ENCODE results near the gene RNF126.

RNF126 gene

GRCh38 chr19:617551-618246 is 45.3 kb downstream of the RNF126 start:
- DNase-seq (ENCODE audit: insufficient read length, low spot score) (no peak), FAIRE-seq (no peak)
- TF ChIP-seq PAX5 (IDR thresholded peaks at IDR 0.05; ENCODE audit: insufficient read depth, low read length, severe bottlenecking): no peak
- no peak for TF ChIP-seq POLR2AphosphoS5 (IDR thresholded peaks at IDR 0.05; ENCODE audit: low read depth, low read length)
- TF ChIP-seq TAF1 (IDR thresholded peaks at IDR 0.05; ENCODE audit: low read depth, low read length): no peak
- TF ChIP-seq POU2F2 (IDR thresholded peaks at IDR 0.05; ENCODE audit: low read depth, low read length): no peak
- TF ChIP-seq SPI1 (IDR thresholded peaks at IDR 0.05; ENCODE audit: low read depth, low read length): no peak
- TF ChIP-seq POLR2A (IDR thresholded peaks at IDR 0.05; ENCODE audit: low read depth, low read length): no peak

GRCh38 chr19:616747-617526 is 46.1 kb downstream of the RNF126 start:
- no peak for FAIRE-seq
- no peak for TF ChIP-seq POLR2AphosphoS5 (IDR thresholded peaks at IDR 0.05; ENCODE audit: low read depth, low read length)
- no peak for TF ChIP-seq SPI1 (IDR thresholded peaks at IDR 0.05; ENCODE audit: low read depth, low read length)
- no peak for TF ChIP-seq POU2F2 (IDR thresholded peaks at IDR 0.05; ENCODE audit: low read depth, low read length)
- no peak for TF ChIP-seq PAX5 (IDR thresholded peaks at IDR 0.05; ENCODE audit: insufficient read depth, low read length, severe bottlenecking)
- TF ChIP-seq TAF1 (IDR thresholded peaks at IDR 0.05; ENCODE audit: low read depth, low read length): no peak
- no peak for TF ChIP-seq POLR2A (IDR thresholded peaks at IDR 0.05; ENCODE audit: low read depth, low read length)

DNA sequence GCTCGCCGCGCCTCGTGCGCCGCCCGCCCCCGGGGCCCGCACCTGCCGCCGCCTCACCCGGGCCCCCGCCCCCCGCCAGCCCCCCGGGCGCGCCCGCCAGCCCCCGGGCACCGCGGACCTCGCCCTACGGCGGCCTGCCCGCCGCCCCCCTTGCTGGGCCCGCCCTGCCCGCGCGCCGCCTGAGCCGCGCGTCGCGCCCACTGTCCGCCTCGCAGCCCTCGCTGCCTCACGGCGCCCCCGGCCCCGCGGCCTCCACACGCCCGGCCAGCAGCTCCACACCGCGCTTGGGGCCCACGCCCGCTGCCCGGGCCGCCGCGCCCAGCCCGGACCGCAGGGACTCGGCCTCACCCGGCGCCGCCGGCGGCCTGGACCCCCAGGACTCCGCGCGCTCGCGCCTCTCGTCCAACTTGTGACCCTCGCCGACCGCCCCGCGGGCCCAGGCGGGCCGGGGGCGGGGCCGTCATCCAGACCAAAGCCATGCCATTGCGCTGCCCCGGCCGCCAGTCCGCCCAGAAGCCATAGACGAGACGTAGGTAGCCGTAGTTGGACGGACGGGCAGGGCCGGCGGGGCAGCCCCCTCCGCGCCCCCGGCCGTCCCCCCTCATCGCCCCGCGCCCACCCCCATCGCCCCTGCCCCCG is 46.8 kb downstream of the RNF126 start:
- FAIRE-seq (no peak), DNase-seq (ENCODE audit: insufficient read length, low spot score) (no peak)
- TF ChIP-seq PAX5 (IDR thresholded peaks at IDR 0.05; ENCODE audit: insufficient read depth, low read length, severe bottlenecking): no peak
- no peak for TF ChIP-seq TAF1 (IDR thresholded peaks at IDR 0.05; ENCODE audit: low read depth, low read length)

More at GRCh38 chr19:616747-617526, 46.1 kb downstream of the RNF126 start:
- no peak for DNase-seq (ENCODE audit: insufficient read length, low spot score)

DNA sequence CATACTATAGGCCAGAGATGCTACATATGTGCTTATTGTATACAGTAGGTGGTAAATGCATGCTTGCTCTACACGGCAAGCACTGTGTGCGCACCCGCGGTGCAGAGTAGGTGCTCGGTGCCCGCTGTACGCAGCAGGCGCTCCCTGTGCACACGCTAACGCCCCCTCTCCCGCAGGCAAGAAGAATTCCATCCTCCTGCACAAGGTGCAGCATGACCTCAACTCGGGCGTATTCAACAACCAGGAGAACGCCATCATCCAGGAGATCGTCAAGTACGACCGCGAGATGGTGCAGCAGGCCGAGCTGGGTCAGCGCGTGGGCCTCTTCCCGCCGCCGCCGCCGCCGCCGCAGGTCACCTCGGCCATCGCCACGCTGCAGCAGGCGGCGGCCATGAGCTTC is 47.4 kb downstream of the RNF126 start:
- FAIRE-seq (peak; percentile 23), DNase-seq (ENCODE audit: insufficient read length, low spot score) (no peak)
- no peak for TF ChIP-seq POU2F2 (IDR thresholded peaks at IDR 0.05; ENCODE audit: low read depth, low read length)
- no peak for TF ChIP-seq POLR2AphosphoS5 (IDR thresholded peaks at IDR 0.05; ENCODE audit: low read depth, low read length)
- TF ChIP-seq PAX5 (IDR thresholded peaks at IDR 0.05; ENCODE audit: insufficient read depth, low read length, severe bottlenecking): no peak
- TF ChIP-seq POLR2A (IDR thresholded peaks at IDR 0.05; ENCODE audit: low read depth, low read length): no peak
- no peak for TF ChIP-seq SPI1 (IDR thresholded peaks at IDR 0.05; ENCODE audit: low read depth, low read length)
- no peak for TF ChIP-seq TAF1 (IDR thresholded peaks at IDR 0.05; ENCODE audit: low read depth, low read length)

GRCh38 chr19:613732-614567 is 49.1 kb downstream of the RNF126 start:
- TF ChIP-seq PAX5 (IDR thresholded peaks at IDR 0.05; ENCODE audit: insufficient read depth, low read length, severe bottlenecking) (no peak), SPI1 (IDR thresholded peaks at IDR 0.05; ENCODE audit: low read depth, low read length) (no peak), TAF1 (IDR thresholded peaks at IDR 0.05; ENCODE audit: low read depth, low read length) (no peak), POLR2A (IDR thresholded peaks at IDR 0.05; ENCODE audit: low read depth, low read length) (no peak), POU2F2 (IDR thresholded peaks at IDR 0.05; ENCODE audit: low read depth, low read length) (no peak), POLR2AphosphoS5 (IDR thresholded peaks at IDR 0.05; ENCODE audit: low read depth, low read length) (no peak)
- DNase-seq (ENCODE audit: insufficient read length, low spot score) (no peak), FAIRE-seq (no peak)

DNA sequence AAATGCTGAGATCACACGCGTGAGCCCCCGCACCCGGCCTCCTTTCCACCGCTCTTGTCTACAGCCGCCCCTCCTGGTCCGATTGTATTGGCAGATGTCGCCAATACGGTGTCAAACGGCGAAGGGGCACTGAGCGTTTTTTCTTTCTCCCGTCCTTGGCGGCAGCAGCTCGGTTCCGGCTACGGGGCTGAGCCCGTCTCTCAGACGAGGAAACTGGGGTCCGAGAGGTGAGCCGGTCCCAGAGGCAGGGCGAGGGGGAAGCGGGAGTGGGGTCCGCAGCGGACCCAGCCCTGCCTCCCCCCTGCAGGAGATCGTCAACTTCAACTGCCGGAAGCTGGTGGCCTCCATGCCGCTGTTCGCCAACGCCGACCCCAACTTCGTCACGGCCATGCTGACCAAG is 50.1 kb downstream of the RNF126 start:
- FAIRE-seq (no peak), DNase-seq (ENCODE audit: insufficient read length, low spot score) (no peak)
- TF ChIP-seq PAX5 (IDR thresholded peaks at IDR 0.05; ENCODE audit: insufficient read depth, low read length, severe bottlenecking) (no peak), POU2F2 (IDR thresholded peaks at IDR 0.05; ENCODE audit: low read depth, low read length) (no peak), TAF1 (IDR thresholded peaks at IDR 0.05; ENCODE audit: low read depth, low read length) (no peak), POLR2AphosphoS5 (IDR thresholded peaks at IDR 0.05; ENCODE audit: low read depth, low read length) (no peak), SPI1 (IDR thresholded peaks at IDR 0.05; ENCODE audit: low read depth, low read length) (no peak), POLR2A (IDR thresholded peaks at IDR 0.05; ENCODE audit: low read depth, low read length) (no peak)

- DNase-seq (ENCODE audit: insufficient read length, low spot score) (no peak), FAIRE-seq (no peak)
- TF ChIP-seq PAX5 (IDR thresholded peaks at IDR 0.05; ENCODE audit: insufficient read depth, low read length, severe bottlenecking) (no peak), POLR2AphosphoS5 (IDR thresholded peaks at IDR 0.05; ENCODE audit: low read depth, low read length) (no peak), POLR2A (IDR thresholded peaks at IDR 0.05; ENCODE audit: low read depth, low read length) (no peak), TAF1 (IDR thresholded peaks at IDR 0.05; ENCODE audit: low read depth, low read length) (no peak), SPI1 (IDR thresholded peaks at IDR 0.05; ENCODE audit: low read depth, low read length) (no peak), POU2F2 (IDR thresholded peaks at IDR 0.05; ENCODE audit: low read depth, low read length) (no peak)
These were observed 51.5 kb downstream of the RNF126 start for GRCh38 chr19:611481-611868.

DNA sequence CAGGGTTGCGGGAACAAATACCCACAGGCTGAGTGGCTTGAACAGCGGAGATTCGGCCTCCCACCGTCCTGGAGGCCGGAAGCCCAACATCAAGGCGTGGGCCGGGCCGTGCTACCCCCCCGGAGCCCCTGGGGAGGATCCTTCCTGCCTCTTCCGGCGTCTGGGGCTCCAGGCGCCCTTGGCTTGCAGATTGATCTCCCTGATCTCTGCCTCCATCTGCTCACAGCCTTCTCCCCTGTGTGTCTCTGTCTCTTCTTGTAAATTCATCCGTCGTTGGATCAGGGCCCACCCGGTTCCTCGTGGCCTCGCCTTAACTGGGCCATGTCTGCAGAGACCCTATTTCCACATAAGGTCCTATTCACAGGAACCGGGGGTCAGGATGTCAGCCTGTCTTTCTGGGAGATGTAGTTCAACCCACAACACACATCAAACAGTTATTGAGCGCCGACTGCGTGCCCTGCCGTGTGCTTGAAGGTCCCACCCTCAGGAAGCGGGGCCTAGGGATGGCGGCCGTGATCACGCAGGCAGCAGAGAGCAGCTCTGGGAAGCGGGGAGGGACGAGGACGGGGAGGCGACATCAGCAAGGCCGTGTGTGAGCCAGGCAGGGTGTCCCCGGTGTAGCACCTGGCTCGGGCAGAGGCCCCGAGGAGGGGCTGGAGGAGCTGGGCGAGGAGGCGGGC is 52.1 kb downstream of the RNF126 start:
- no peak for TF ChIP-seq TAF1 (IDR thresholded peaks at IDR 0.05; ENCODE audit: low read depth, low read length)
- no peak for TF ChIP-seq SPI1 (IDR thresholded peaks at IDR 0.05; ENCODE audit: low read depth, low read length)
- no peak for TF ChIP-seq PAX5 (IDR thresholded peaks at IDR 0.05; ENCODE audit: insufficient read depth, low read length, severe bottlenecking)
- no peak for TF ChIP-seq POU2F2 (IDR thresholded peaks at IDR 0.05; ENCODE audit: low read depth, low read length)
- TF ChIP-seq POLR2AphosphoS5 (IDR thresholded peaks at IDR 0.05; ENCODE audit: low read depth, low read length): no peak
- no peak for TF ChIP-seq POLR2A (IDR thresholded peaks at IDR 0.05; ENCODE audit: low read depth, low read length)
- FAIRE-seq (peak; percentile 94), DNase-seq (ENCODE audit: insufficient read length, low spot score) (peak; percentile 78)
